CD4-positive, alpha-beta T cell (primary cell): ENCODE measurements around the gene SYNE1. TPM values are rescaled to one million over a fixed set of nuclear protein-coding genes. Genes with fewer than 3 reads are reported as not detected.

Experiments
- ATAC-seq: fragments of 200-7000 bp; cut with Tn5 transposase; one replicate; pipeline ENCODE4 v1.10.0; 2022; ENCODE audit warnings: mild to moderate bottlenecking; ENCODE audit not compliant: poor library complexity
- CTCF ChIA-PET: fragments of 350-600 bp; sonication (Branson Sonifier 250); formaldehyde crosslinking; loops from one replicate; lab custom pipeline; 2021; ENCODE audit warnings: antibody characterized with exemption, inconsistent platforms; lab: Charles Lee
- POLR2A ChIA-PET: fragments of 350-600 bp; sonication (Branson Sonifier 250); formaldehyde crosslinking; loops from one replicate; lab custom pipeline; 2021; ENCODE audit warnings: antibody characterized with exemption, inconsistent platforms; lab: Charles Lee
- DNase-seq, 14 experiments: peaks; one replicate each; pipeline ENCODE4 v3.0.0-alpha.2; 2013 to 2020; ENCODE audit warnings: mixed read lengths in 2 of 14
- H3K27ac ChIP-seq, 2 donors: one replicate each; pipeline versions ENCODE4 v1.5.1 to v1.7.0; 2013; ENCODE audit warnings: low read length in 2 of 2, low read depth in 1 of 2, mild to moderate bottlenecking in 1 of 2
- H3K27me3 ChIP-seq, 2 experiments: 1 replicate in 1 of 2; 2 replicates in 1 of 2; pipeline versions ENCODE4 v1.6.1 to v1.7.0; 2013; ENCODE audit warnings: low read length in 2 of 2, control low read depth in 1 of 2, mild to moderate bottlenecking in 1 of 2, moderate library complexity in 1 of 2; ENCODE audit not compliant: insufficient read depth in 2 of 2, control insufficient read depth in 1 of 2
- H3K36me3 ChIP-seq: one replicate; pipeline ENCODE4 v1.6.1; 2013; ENCODE audit warnings: low read length, control low read depth; ENCODE audit not compliant: insufficient read depth
- H3K4me1 ChIP-seq: one replicate; pipeline ENCODE4 v1.6.1; 2013; ENCODE audit warnings: low read length, control low read depth; ENCODE audit not compliant: insufficient read depth
- H3K4me3 ChIP-seq: one replicate; pipeline ENCODE4 v1.5.1; 2013; ENCODE audit warnings: mild to moderate bottlenecking, low read length, moderate library complexity
- H3K9me3 ChIP-seq, 2 experiments: 1 replicate in 1 of 2; 2 replicates in 1 of 2; pipeline versions ENCODE4 v1.6.1 to v1.7.0; 2013; ENCODE audit warnings: low read length in 2 of 2, mild to moderate bottlenecking in 2 of 2, control low read depth in 1 of 2, moderate library complexity in 1 of 2; ENCODE audit not compliant: control insufficient read depth in 1 of 2, insufficient read depth in 1 of 2
- H3K27ac Mint-ChIP-seq: one replicate; pipeline ENCODE4 v1.8.0; 2020; ENCODE audit warnings: mixed read lengths
- H3K27me3 Mint-ChIP-seq: one replicate; pipeline ENCODE4 v1.8.0; 2021; ENCODE audit warnings: mixed read lengths
- H3K36me3 Mint-ChIP-seq: one replicate; pipeline ENCODE4 v1.8.0; 2021; ENCODE audit warnings: low read depth, mixed read lengths
- H3K4me1 Mint-ChIP-seq: one replicate; pipeline ENCODE4 v1.8.0; 2021; ENCODE audit warnings: low read depth, mixed read lengths
- H3K4me3 Mint-ChIP-seq: one replicate; pipeline ENCODE4 v1.8.0; 2020; ENCODE audit warnings: mild to moderate bottlenecking, mixed read lengths
- H3K9me3 Mint-ChIP-seq: one replicate; pipeline ENCODE4 v1.8.0; 2020; ENCODE audit warnings: mixed read lengths
- CTCF ChIP-seq: fragments of 200-600 bp; IDR thresholded peaks from one replicate; pipeline ENCODE4 v1.8.0; 2022; ENCODE audit warnings: antibody characterized with exemption, mild to moderate bottlenecking
- intact Hi-C, 2 experiments: fragments of 100-400 bp; cut with DNase I in 1 of 2; cut with micrococcal nuclease in 1 of 2; formaldehyde crosslinking; loops; one replicate each; pipeline versions ENCODE4 v1.15.1 to v1.9.0; 2023 to 2025; cut with DNase I, micrococcal nuclease
- total RNA-seq, 174 experiments: library from RNA in 2 of 174; stranded (reverse) in 2 of 174; gene quantifications; one replicate each; pipeline ENCODE4 v1.2.3 and lab custom pipeline; 2021 to 2026

The SYNE1 gene
- total RNA-seq, 2 experiments from 2014 or later, result 94.9 to 108 TPM

- Histone ChIP-seq H3K27ac (no peak overlapping the region), H3K36me3 (no peaks in the 10 kb centered on the region), H3K4me1 (no peaks in the 10 kb centered on the region), H3K9me3 (no peaks in the 10 kb centered on the region), H3K4me3 (no peak overlapping the region), H3K27me3 (no peaks in the 10 kb centered on the region)
- H3K4me3 Mint-ChIP-seq, result no peak overlapping the region
- no peak for TF ChIP-seq CTCF
- no peaks in the 10 kb centered on the region for H3K27me3 Mint-ChIP-seq
- no peak overlapping the region for H3K27ac Mint-ChIP-seq
- no peaks in the 10 kb centered on the region for H3K4me1 Mint-ChIP-seq
- DNase-seq (no peak), ATAC-seq (no peak)
- intact Hi-C loops, result no loop called here
- ChIA-PET CTCF (no interaction called here), POLR2A (no interaction called here)
- H3K36me3 Mint-ChIP-seq, result no peaks in the 10 kb centered on the region
- H3K9me3 Mint-ChIP-seq, result no peaks in the 10 kb centered on the region
Observed at GRCh38 chr6:152089992-152090391, 547.2 kb downstream of the SYNE1 start.

DNA sequence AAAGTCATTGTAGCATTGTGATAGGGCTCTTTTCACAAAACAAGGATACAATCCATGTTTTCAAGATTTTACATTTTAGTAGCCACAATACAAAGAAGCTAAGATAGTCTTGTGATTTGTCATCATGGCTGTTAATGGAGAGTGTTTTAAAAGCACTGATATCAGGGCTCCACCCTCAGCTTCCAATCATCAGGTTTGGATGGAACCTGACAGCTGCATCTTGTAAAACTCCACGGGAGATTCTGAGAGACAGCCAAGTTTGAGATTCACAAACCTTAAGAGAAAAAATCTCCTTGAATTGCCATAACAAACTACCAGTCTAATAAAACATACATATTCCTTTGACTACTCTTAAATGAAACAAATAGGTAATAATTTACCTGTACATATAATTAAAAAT, 549.5 kb downstream of the SYNE1 start:
- H3K36me3 Mint-ChIP-seq, result no peaks in the 10 kb centered on the region
- H3K4me1 Mint-ChIP-seq, result no peaks in the 10 kb centered on the region
- H3K4me3 Mint-ChIP-seq, result no peak overlapping the region
- no peak overlapping the region for H3K27ac Mint-ChIP-seq
- H3K27ac ChIP-seq, result no peak overlapping the region
- no peaks in the 10 kb centered on the region for H3K4me1 ChIP-seq
- no peak overlapping the region for H3K4me3 ChIP-seq
- ATAC-seq (no peak), DNase-seq (no peak)
- TF ChIP-seq CTCF, result no peak
- H3K27me3 Mint-ChIP-seq, result no peaks in the 10 kb centered on the region
- H3K27me3 ChIP-seq, result no peaks in the 10 kb centered on the region
- H3K36me3 ChIP-seq, result no peaks in the 10 kb centered on the region
- ChIA-PET CTCF (no interaction called here), POLR2A (no interaction called here)
- H3K9me3 ChIP-seq, result no peaks in the 10 kb centered on the region
- intact Hi-C loops, result no loop called here
- H3K9me3 Mint-ChIP-seq, result no peaks in the 10 kb centered on the region

DNA sequence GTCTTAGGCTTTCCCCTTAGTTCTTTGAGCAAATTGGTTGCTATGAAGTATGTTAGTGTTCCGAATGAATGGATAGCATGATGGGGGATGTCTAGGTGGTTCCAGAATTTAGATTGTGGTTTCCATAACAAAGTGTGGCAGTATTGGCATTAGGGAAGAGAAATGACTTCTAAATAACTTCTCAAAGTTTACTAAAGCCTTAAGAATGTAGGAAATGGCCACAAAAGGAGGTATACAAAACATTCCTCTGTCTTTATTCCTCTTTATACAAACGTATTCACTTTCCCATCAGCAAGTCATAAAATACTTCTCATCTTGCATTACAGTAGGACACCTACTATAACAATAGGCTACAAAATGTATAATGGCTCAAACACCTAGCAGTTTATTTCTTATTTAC, 550.1 kb downstream of the SYNE1 start:
- intact Hi-C loops, result no loop called here
- H3K4me1 Mint-ChIP-seq, result no peaks in the 10 kb centered on the region
- Histone ChIP-seq H3K36me3 (no peaks in the 10 kb centered on the region), H3K4me3 (no peak overlapping the region), H3K4me1 (no peaks in the 10 kb centered on the region), H3K27me3 (no peaks in the 10 kb centered on the region), H3K27ac (no peak overlapping the region), H3K9me3 (no peaks in the 10 kb centered on the region)
- DNase-seq, result no peak
- no peaks in the 10 kb centered on the region for H3K9me3 Mint-ChIP-seq
- POLR2A ChIA-PET, result no interaction called here
- no peak for ATAC-seq
- no peak for TF ChIP-seq CTCF
- no peak overlapping the region for H3K27ac Mint-ChIP-seq
- H3K27me3 Mint-ChIP-seq, result no peaks in the 10 kb centered on the region
- no peak overlapping the region for H3K4me3 Mint-ChIP-seq
- no peaks in the 10 kb centered on the region for H3K36me3 Mint-ChIP-seq
- CTCF ChIA-PET, result no interaction called here
